ENCODE measurements around the gene MICB.

Gene MICB

DNA sequence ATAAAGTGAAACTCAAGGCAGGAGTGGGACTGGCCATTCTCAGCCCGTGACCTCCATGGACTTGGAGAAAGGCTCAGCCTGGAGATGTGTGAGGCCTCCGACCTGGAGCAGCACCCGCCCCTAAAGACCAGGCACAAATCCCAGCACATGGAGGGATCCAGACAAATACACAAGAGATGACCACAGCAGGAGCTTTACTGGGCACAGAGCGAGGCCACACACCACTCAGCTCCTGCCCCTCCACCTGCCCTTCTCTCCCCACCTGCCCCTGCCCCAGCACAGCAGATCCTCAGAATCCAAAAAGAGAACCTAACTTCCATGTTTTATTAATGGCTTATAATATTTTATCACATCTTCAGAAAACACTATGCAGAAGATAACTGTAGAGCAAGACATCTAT, 20.4 kb upstream of the MICB start:
- TF ChIP-seq, protein P1, sequence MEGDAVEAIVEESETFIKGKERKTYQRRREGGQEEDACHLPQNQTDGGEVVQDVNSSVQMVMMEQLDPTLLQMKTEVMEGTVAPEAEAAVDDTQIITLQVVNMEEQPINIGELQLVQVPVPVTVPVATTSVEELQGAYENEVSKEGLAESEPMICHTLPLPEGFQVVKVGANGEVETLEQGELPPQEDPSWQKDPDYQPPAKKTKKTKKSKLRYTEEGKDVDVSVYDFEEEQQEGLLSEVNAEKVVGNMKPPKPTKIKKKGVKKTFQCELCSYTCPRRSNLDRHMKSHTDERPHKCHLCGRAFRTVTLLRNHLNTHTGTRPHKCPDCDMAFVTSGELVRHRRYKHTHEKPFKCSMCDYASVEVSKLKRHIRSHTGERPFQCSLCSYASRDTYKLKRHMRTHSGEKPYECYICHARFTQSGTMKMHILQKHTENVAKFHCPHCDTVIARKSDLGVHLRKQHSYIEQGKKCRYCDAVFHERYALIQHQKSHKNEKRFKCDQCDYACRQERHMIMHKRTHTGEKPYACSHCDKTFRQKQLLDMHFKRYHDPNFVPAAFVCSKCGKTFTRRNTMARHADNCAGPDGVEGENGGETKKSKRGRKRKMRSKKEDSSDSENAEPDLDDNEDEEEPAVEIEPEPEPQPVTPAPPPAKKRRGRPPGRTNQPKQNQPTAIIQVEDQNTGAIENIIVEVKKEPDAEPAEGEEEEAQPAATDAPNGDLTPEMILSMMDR (IDR thresholded peaks at IDR 0.05; ENCODE audit: low read depth, low read length) = no peak
- no peak for DNase-seq (ENCODE audit: extremely low read depth, low read depth)

DNA sequence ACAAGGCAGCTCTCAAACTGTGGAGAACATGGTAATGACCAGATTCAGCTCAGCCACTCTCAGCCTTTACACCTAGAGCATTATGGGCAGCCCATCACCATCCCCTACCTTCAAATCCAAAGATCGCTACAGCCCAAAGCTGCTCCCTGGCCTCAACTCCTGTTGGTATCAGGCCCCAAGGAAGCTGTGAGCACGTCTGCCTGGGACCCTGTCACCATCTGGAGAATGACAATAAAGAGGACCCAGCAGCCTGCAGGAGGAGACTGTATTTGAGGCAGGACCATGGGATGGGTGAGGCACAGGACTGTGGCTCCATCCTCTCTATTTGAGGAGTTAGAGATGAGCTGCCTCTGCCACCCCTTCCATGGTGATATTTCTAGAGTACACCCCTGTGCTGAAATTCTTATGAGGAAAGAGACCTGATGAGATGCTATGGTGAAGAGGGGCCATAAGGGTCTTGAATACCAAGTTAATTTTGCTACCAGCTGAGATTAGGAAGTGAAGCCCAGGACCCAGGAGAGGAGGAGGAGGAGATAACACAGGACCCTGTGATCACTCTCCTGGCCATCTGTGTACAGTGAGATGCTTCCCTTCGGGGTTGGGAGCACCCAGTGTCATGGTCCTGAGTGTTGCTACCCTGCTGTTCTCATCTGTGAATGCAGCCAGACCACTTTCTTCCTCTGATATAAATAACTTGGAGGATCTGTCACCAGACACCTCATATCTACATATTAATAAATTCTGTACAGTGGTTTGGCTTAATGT, 19.6 kb upstream of the MICB start:
- DNase-seq (ENCODE audit: extremely low read depth, low read depth) = no peak
- TF ChIP-seq, protein P1 (IDR thresholded peaks at IDR 0.05; ENCODE audit: low read depth, low read length) = no peak

DNA sequence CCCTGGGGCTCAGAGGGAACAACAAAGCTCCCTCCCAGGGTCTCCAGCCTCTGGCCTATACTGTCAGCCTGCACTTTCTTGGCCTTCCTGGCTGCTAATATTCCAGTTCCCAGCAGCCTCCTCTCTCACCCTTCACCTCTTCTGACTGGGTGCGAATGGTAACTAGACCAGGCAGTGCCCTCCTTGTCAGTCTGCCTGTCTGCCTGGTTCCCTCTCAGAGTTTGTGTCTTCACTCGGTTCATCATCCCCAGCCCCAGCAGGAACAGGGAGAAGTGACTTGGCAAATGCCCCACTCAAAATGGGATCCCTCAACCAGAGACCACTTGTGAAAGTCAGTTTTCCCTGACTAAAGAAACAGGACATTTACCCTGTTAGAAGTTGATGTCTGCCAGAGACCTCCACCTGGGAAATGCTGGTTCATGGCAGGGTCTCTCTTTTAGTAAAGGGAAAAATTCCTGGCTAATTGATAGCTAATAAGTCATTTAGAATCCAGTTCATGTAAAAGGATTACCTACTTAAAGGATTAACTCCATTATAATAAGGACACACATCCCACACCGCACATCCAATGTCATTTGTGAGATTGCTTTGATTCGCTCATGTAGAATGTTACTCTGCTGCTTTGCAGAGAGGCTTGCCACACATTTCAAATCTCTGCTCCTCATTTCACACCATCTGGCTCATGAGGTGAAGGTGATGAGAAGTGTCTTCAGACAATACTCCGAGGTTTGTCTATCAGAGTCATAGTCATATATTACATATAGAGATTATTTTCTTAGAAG, 18.6 kb upstream of the MICB start:
- DNase-seq (ENCODE audit: extremely low read depth, low read depth) = no peak
- TF ChIP-seq, protein P1 (IDR thresholded peaks at IDR 0.05; ENCODE audit: low read depth, low read length) = no peak

DNA sequence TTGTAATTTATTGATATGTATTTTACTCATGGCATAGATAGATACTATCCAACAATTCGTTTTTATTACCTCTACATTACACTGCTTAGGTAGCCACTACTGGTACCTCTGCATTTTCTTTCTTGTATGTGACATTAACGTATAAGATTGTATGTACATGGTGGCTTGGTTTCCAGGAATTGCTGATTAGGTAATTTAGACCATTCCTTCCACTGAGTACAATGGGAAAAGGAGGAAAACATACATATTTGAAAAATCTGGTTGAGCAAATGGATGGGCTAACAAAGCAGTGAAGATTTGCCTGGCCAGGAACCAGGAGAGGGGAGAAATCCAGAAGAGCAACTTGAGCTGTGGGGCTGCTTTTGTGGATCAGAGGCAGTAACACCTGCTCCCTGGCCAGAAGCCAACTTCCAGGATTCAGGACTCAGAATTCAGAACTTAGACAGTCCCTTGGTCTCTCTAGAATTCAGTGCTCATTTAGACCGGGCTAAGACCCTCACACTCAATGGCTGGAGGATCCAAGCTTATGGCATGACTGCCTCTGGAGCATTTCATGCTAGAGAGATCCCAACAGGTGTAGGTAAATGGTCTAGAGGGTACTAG, 17.9 kb upstream of the MICB start:
- TF ChIP-seq, protein P1 (IDR thresholded peaks at IDR 0.05; ENCODE audit: low read depth, low read length) = no peak

DNA sequence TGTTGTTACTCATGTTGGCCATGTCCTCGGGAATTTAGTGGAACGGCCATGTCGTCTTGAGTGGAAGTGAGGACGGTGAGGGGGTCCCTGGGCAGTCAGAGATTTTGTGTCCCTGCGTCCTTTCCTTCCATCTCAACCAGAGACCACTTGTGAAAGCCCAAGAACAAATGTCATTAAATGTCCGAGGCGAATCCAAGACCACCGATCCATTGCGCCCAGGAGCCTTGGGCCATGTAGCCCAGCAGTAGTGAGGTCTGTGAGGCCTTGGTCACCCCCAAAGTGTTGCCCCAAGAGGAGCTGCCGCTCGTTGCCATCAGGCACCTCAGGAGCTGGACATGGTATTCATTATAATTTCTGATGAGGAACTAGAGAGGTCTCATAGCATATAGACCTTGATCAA, 17.4 kb upstream of the MICB start:
- DNase-seq (ENCODE audit: extremely low read depth, low read depth) = no peak
- TF ChIP-seq, protein P1 (IDR thresholded peaks at IDR 0.05; ENCODE audit: low read depth, low read length) = no peak

More for the DNA sequence above, 17.9 kb upstream of the MICB start:
- no peak for DNase-seq (ENCODE audit: extremely low read depth, low read depth)

DNA sequence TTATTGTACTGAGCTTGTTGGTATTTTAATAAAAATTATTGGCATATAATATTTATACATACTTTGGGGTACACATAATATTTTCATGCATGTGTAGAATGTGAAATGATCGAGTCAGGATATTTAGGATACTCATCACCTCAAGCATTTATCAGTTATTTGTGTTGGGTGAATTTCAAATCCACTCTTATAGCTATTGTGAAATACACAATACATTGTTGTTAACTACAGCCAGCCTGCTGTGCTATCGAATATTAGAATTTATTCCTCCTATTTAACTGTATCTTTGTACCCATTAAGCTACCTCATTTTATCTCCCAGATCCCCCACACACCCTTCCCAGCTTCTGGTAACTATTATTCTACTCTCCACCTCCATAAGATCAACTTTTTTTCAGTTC, 14.6 kb upstream of the MICB start:
- DNase-seq (ENCODE audit: extremely low read depth, low read depth) = no peak

More for the DNA sequence above, 14.6 kb upstream of the MICB start:
- TF ChIP-seq, protein P1 (IDR thresholded peaks at IDR 0.05; ENCODE audit: low read depth, low read length) = no peak

Data from AG09319 (cell line).